NCI-H510A (cell line): Measurements from ENCODE around the gene AKR1B15.
"Not testable (repeated sequence)": the region's sequence is repeated elsewhere in the genome, so short reads cannot be mapped to it uniquely, and the experiment has no call there.

Experiments used
- DNase-seq: peaks from one replicate; lab custom pipeline; 2025; lab: John Stamatoyannopoulos, UW

Gene AKR1B15

DNA sequence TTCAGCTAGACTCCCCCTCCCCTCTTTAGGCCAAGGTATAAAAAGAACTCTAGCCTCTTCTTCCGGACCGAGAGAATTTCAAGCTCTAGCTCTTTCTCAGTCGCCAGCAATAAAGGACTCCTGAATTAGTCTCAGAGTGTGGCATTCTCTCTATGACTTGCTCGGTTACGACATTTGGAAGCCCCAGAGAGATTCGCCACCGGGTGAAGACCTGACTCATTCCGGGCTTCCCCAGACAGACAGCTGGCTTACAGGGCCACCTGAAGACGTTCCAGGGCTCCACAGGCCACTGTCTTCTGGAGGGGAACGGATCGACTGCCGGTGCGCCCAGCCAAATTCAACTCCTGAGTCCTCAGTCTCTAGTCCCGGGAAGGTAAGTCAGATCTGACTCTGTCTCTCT, at the start of gene AKR1B15:
AKR1B15 (plus strand) TSS at position 234 of the 400 bp plus-strand sequence. CDS start 15,510 bp downstream, outside the sequence.
- DNase-seq, result no peak

- no peak for DNase-seq
Measured at GRCh38 chr7:134500406-134500805, 48.5 kb upstream of the AKR1B15 start.

DNA sequence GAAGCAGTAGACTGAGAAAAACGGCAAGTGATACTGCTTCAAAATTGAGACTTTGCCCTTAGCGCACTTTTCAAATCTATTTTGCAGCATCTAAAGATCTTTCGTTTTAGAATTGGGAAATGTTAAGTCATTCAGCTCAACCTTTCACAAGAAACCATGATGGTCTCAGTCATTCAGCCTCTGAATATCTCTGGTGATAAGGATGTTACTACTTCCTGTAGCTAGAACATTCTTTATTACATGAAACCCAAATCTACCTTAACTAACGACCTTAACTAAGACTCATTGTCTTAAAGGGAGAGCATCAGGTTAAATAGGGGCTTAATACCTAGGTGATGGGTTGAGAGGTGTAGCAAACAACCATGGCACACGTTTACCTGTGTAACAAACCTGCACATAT, 47.9 kb upstream of the AKR1B15 start:
- DNase-seq, result no peak

GRCh38 chr7:134502463-134503371, 46.2 kb upstream of the AKR1B15 start:
- DNase-seq, result no peak

GRCh38 chr7:134504660-134505164, 44.2 kb upstream of the AKR1B15 start:
- DNase-seq, result no peak

DNA sequence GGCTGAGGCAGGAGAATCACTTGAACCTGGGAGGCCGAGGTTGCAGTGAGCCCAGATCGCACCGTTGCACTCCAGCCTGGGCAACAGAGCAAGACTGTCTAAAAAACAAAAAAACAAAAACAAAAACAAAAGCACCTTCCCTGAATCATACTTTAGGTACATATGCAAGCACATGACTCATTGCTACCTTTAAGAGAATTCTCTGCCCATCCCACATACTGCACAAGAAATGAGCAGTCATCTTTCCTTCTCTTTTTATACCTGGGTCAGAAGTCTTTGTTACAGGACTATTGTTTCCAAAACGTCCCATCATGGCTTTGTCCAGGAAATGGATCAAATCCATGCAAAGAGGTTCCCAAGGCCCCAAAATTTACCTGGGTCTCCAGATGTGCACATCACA, 43.1 kb upstream of the AKR1B15 start:
- DNase-seq, result no peak

DNA sequence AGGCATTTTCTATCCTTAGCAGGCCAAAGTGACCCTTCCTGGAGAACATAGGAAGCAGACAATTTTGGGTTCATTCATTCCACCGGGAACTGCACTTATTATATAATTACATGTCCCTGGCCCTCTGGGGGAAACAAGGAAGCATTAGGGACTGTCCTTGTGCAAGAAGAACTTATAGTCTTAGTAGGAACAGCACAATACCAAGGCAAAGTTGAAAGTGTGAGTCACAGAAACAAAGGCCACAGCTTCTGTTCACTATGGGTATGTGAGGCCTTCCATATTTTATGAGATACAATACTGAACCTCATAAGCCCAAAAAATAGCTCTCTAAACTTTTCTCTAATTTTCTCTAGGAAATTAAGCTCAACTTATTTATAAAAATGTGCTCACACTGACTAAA, 39.9 kb upstream of the AKR1B15 start:
- DNase-seq, result no peak

- no peak for DNase-seq
Measured at GRCh38 chr7:134510646-134511045, 38.3 kb upstream of the AKR1B15 start.

GRCh38 chr7:134512271-134512670, 36.6 kb upstream of the AKR1B15 start:
- no peak for DNase-seq

DNA sequence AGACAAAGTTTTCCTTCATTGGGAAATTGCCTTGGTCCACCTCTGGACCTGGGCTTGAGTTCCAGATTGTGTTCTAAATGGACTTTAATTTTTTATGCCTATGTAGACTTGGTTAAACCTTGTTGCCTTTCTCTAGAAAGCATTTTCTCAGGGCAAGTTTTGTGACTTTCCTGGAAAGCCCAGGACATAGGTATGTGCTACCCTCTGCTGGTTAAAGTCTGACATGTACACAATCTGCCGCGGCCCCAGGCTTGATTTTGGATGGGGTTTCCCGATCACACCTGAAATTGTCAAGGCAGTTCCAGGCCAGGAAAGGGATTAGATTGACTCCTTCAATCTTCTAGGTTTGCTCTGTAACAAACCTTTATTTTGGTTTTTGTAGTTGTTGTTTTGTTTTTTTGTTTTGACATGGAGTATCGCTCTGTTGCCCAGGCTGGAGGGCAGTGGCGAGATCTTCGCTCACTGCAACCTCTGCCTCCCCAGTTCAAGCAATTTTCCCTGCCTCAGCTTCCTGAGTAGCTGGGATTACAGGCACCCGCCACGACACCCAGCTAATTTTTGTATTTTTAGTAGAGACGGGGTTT, 35.6 kb upstream of the AKR1B15 start:
- DNase-seq, result no peak

- DNase-seq, result no peak
Measured at GRCh38 chr7:134514106-134514505, 34.8 kb upstream of the AKR1B15 start.

DNA sequence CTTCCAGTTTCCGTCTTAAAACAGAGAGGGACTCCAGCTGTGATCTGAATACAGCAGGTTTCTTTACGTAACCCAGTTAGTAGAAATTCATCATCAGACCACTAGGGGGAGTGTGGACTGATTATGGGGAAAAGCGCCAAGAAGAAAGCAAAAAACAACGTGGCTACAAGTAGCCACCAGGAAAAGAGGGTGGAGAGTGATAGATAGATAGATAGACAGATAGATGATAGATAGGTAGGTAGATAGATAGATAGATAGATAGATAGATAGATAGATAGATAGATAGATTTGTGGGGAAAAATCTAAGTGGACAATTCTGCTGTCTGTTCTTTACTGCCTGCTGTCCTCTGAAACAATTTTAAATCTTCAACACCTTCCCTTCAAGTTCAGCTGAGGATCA, 34.2 kb upstream of the AKR1B15 start:
- DNase-seq, result no peak

- no peak for DNase-seq
Measured at GRCh38 chr7:134515569-134516468, 33.1 kb upstream of the AKR1B15 start.

DNA sequence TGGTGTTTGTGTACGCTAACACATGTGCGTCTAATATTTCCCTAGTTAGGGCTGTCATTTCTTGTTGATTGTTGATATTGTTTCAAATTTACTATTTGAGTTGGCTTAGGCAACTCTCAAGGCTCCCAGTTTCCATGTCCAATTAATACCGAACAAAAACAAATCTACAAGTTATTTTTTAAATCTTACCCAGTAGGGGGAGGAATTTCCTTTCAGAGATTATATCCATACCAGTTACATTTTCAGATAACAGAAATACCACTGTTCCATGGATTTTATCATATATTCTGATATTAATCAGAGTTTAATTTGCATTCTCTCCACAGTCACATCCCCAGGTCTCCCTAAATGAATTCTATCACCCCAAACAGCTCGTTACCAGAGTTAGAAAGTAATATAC, 28.8 kb upstream of the AKR1B15 start:
- DNase-seq, result no peak

DNA sequence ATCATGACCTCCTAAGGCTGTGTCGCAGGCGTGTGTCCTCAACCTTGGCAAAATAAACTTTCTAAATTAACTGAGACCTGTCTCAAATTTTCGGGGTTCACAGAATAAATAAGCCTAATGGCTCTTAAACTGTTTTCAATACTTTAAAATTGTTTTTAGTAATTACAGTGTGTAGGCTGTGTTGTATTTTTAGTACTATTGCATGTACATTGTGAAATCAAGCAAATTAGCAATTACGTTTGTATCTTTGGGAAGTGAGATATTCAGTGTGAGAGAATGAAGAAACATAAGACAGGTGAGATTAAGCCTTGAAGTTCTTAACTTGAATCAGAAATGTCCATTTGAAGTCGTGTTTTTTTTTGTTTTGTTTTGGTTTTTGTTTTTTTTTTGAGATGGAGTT, 26.3 kb upstream of the AKR1B15 start:
- no peak for DNase-seq

- DNase-seq, result not testable (repeated sequence)
Measured at GRCh38 chr7:134525449-134525848, 23.5 kb upstream of the AKR1B15 start.

DNA sequence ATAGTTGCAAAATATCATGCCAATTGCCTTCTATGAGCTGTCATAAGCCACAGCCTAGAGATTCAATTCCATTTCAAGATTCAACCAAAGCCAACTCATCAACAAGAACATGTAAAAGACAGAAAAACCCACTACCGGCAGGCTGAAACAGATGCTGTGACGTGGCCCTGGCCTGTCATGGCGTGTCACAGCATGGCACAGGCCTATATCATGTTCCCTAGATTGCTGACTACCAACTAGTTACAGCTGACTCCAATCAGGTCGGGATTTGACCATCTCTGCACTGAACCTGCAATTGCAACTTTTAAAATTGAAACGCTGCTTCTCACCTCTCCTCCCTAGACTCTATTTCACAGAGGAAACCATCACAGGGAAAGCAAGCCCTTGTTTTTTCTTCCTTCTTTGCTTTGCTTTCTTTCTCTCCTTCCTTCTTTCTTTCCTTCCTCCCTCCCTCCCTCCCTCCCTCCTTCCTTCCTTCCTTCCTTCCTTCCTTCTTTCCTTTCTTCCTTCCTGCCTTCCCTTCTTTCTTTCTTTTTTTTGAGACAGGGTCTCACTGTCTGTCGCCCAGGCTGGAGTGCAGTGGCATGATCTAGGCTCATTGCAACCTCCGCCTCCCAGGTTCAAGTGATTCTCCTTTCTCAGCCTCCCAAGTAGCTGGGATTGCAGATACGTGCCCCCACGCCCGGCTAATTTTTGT, 22.2 kb upstream of the AKR1B15 start:
- not testable (repeated sequence) for DNase-seq

- DNase-seq, result no peak
Measured at GRCh38 chr7:134527979-134528371, 20.9 kb upstream of the AKR1B15 start.

- DNase-seq, result no peak
Measured at GRCh38 chr7:134528749-134529148, 20.2 kb upstream of the AKR1B15 start.

- no peak for DNase-seq
Measured at GRCh38 chr7:134530460-134530859, 18.4 kb upstream of the AKR1B15 start.

GRCh38 chr7:134532180-134532953, 16.5 kb upstream of the AKR1B15 start:
- DNase-seq, result no peak
